NCI-H510A treated with DMSO at 0.1 percent for 48 hours (cell line): ENCODE measurements around the gene TRMT61A.
"Not testable (repeated sequence)": the region's sequence is repeated elsewhere in the genome, so short reads cannot be mapped to it uniquely, and the experiment has no call there.

Source experiments
- DNase-seq: peaks from one replicate; lab custom pipeline; 2025; lab: John Stamatoyannopoulos, UW

The TRMT61A gene

GRCh38 chr14:103522649-103523574 is 6.1 kb upstream of the TRMT61A start, which contains the start of gene CKB:
CKB (minus strand) TSS chr14:103522830; CDS start chr14:103522493, 337 bp downstream.
- peak; percentile 68 for DNase-seq

GRCh38 chr14:103523575-103523954 is 5.4 kb upstream of the TRMT61A start:
- DNase-seq = no peak

DNA sequence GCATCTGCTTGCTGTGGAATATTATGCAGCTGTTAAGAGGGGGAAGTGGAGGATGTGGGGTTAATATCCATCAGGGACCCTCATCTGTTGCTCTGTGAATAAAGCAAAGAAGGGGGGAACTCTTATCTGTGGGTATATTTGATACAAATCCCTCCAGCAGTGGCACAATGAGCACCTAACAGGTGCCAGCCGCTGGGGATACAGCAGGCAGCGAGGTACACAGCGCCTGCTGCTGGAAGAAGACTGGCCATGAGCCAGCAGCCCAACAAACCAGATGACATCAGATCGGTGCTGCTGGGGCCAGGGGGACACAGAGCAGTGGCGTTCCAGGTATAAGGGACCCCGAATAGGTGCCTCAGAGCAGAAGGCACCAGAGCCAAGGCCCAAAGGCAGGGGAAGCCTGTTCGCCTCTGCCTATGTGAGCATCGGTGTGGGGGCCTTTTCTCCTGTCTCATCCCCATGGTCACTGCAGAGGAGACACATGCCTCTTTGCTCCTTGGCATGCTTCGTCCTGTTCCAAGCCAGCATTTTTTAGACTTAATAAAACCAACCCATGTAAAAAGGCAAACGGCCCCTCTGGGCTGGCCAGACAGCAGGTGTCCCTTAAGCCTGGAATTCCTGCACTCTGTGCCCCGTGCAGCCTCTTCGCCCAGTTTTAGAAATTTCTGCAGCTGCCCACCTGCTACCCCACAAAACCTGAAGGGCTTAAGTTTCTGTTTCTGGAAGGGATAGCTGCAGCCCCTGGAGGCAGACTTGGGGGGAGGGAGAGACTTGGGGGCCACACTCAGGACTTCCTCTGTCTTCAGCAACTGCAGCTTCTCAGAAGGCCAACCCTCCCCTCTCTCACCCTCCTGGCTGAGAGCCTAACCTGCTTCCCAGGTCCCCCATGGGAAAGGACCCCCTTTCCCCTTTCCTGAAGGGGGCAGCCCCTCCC is 4.7 kb upstream of the TRMT61A start:
- no peak for DNase-seq

GRCh38 chr14:103525430-103526246 is 3.4 kb upstream of the TRMT61A start:
- DNase-seq = not testable (repeated sequence)

- no peak for DNase-seq
These were observed 2.6 kb upstream of the TRMT61A start for GRCh38 chr14:103526247-103526913.

DNA sequence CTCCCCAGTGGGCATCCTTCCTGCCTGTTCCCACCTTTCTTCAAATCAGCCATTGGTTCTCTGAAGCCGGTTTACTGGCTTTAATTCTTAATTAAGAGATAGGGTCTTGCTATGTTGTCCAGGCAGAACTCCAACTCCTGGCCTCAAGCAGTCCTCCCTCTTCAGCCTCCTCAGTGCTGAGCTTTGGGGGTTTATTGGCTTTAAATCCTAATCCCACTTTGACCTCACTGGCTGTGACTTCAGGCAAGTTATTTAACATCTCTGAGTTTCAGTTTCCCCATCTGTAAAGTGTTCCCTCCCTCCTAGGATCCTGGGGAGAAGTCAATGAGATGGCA is 2.1 kb upstream of the TRMT61A start:
- DNase-seq = no peak

- peak; percentile 25 for DNase-seq
These were observed 1.4 kb upstream of the TRMT61A start for GRCh38 chr14:103527408-103528145.

GRCh38 chr14:103528146-103528586 is 830 bp upstream of the TRMT61A start:
- no peak for DNase-seq

DNA sequence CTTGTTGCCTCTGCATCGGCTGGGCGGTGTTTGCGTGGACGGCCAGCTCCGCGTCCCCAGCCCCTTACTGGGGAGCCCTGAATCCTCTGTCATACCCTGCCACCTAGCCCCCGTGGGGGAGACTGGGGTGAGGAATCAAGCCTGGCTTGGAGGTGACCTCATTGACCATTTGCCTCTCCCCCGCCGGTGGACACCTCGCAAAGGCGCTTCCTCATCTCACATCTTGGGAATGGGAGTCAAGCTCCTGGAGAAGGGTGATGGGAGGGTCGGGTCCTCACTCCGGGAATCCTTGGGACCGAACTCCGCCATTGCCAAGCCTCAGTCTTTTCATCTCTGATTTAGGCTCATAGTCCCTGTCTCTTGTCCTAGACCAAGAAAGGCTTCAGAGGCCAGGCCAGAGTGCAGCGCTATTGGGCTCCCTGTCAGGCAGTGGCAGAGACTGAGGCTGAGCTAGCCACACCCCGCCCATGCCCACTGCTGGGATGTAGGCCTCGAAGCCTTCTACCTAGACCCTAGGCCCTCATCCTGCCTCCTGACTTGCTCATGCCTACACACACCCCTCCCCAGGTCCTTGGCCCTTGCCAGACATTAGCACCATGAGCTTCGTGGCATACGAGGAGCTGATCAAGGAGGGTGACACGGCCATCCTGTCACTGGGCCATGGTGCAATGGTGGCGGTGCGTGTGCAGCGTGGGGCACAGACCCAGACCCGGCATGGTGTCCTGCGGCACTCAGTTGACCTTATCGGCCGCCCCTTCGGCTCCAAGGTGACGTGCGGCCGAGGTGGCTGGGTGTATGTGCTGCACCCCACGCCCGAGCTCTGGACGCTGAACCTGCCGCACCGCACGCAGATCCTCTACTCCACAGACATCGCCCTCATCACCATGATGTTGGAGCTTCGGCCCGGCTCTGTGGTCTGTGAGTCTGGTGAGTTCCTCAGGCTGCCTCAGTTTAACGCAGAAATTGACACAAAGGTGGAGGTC is 678 bp downstream of the TRMT61A start:
- no peak for DNase-seq

DNA sequence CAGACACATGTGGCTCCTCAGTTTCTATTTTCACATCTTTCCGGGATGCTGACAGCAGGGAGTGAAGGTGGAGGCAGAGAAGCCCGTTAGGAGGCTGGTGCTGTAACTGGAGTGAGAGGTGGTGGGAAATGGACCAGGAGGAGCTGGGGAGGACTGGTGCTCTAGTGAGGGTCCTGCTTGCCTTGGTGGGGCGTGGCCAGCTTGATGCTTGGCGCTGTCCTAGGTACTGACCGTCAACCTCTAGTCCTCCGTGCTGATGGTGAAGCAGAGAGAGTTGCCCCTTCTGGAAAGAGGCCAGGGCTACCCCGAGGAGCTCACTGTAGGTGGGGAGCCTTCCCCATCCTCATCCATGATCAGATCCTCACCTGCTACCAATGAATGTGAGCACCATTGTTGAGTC is 1.4 kb downstream of the TRMT61A start:
- no peak for DNase-seq

GRCh38 chr14:103530831-103531230 is 1.8 kb downstream of the TRMT61A start:
- DNase-seq = no peak

DNA sequence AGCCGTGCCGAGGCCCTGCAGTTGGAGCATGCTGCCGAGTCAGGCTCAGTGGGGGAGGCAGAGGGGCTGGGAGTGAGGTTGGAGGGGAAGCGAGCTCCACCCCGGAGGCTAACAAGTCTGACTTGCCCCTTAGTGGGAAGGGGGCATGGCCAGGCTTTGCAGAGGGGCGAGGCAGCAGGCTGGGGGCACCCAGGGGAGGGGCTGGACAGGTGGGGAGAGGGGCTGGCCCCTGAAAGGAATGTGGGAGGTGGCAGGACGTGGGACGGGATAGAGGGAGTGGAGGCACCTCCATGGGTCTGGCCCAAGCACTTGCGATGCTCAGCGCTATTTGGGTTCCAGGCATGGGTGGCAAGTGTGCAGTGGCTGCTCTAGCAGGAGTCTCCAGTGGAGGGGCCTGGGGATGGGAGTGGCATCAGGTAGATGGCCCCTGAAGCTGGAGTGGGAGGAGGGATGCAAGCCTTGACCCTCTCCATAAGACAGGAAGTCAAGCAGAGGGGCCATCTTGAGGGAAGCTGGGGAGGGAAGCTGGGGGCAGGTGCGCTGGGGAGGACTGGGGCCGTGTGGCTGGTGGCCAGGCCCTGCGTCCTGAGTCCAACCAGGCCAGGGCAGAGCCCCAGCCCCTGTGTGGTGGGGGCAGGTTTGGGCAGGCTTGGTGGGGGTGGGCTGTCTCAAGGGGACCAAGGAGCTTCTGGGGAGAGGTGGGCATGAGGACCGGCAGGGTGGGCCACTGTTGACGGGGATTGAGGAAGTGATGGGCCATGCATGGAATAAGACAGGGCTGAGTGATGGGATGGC is 2.6 kb downstream of the TRMT61A start:
- DNase-seq = no peak

- DNase-seq = no peak
These were observed 3.5 kb downstream of the TRMT61A start for GRCh38 chr14:103532216-103533136.

DNA sequence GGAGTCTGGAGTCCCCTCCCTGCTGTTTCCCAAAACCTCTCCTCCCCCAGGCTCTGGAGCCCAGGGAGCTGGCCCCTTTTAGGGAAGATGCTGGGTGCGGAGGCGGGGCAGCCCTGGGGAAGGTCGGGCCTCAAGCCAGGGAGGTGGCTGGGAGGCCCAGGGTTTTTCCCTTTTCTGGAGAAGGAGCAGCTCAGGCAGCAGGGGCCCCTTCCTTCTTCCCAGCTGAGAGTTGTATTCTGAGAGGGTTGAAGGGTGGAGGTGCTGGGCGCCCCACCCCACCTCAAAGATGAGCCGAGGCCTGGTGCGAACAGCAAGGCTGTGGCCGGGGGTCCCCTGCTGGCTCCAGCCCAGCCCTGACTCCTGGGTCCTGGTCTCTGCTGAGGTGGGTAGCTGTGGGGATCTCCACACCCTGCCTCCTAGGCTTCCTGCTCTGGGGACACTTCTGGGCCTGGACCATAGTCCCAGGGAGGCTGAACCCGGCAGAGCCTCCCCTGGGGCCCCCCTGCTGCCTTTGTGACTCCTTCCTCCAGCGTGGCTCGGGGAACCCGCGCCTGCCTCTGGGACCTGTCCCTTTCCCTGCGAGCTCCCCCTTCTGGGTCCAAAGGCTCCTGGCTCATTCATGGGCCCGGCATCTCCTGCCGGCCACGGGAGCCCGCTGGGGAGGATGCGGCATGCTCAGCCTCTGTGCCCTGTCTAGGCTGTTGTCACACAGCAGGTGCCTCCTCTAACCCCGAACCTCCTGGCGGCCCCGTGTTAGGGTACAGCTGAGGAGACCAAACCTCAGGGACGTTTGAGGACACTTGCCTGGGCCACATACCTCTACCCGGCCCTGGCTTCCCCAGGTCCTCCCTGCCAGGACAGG is 4.4 kb downstream of the TRMT61A start:
- DNase-seq = no peak

DNA sequence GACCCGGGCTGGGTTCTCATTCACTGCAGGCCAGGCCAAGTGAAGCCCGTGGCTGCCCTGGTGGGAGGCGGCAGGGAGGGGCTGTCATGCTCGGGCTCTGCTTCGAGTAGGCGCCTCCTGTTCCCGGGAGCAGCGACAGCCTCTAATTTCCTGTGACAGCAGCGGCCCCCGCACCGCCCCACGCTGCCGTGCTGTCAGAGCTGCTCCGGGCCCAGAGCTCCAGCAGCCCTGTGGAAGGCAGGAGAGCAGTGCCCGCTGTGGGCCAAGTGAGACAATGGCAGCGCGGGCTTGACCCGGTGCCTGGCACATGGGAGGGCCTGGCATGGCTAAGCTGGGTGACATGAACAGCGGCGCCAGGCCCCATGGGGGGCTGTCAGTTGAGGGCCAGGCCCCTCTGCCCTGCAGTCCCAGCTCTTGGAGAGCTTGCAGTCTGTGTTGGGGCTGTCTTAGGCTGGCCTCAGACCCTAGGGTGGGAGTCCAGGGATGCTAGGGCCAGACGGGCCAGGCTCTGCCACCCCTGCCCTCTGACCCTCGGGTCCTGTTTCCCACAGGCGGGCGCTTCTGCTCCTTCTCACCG is 5.1 kb downstream of the TRMT61A start:
- no peak for DNase-seq

DNA sequence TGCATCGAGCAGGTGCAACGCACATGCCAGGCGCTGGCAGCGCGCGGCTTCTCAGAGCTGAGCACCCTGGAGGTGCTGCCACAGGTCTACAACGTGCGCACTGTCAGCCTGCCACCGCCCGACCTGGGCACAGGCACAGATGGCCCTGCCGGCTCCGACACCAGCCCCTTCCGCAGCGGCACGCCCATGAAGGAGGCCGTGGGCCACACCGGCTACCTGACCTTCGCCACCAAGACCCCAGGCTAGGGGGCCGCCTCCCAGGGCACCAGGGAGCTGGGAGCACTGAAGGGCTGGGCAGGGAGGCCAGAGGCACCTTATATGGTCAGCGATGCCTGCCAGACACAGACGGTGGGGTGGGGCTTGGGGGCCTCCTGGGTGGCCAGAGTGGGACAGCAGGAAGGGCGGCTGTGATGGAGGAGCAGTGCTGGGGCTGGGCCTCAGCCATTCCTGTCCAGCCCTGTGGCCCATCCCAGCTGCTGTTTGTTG is 5.6 kb downstream of the TRMT61A start:
- DNase-seq = no peak
